Renal pelvis (tissue), 4 donors: ENCODE results near the gene CIDEA. TPM values are rescaled to one million over a fixed set of nuclear protein-coding genes. Genes with fewer than 3 reads are reported as not detected.
"Not testable (repeated sequence)": the region's sequence is repeated elsewhere in the genome, so short reads cannot be mapped to it uniquely, and the experiment has no call there.

Experiments
- DNase-seq: peaks from one replicate; pipeline ENCODE4 v3.0.0-alpha.2; 2013
- polyA plus RNA-seq, 3 donors: library from polyadenylated mRNA; unstranded; fragments of 120-200 nt; gene quantifications; one replicate each; pipeline ENCODE4 v1.2.1, GENCODE V29; 2013; ENCODE audit not compliant: insufficient read length in 3 of 3

The CIDEA gene
- polyA plus RNA-seq, 3 donors, result not detected

DNA sequence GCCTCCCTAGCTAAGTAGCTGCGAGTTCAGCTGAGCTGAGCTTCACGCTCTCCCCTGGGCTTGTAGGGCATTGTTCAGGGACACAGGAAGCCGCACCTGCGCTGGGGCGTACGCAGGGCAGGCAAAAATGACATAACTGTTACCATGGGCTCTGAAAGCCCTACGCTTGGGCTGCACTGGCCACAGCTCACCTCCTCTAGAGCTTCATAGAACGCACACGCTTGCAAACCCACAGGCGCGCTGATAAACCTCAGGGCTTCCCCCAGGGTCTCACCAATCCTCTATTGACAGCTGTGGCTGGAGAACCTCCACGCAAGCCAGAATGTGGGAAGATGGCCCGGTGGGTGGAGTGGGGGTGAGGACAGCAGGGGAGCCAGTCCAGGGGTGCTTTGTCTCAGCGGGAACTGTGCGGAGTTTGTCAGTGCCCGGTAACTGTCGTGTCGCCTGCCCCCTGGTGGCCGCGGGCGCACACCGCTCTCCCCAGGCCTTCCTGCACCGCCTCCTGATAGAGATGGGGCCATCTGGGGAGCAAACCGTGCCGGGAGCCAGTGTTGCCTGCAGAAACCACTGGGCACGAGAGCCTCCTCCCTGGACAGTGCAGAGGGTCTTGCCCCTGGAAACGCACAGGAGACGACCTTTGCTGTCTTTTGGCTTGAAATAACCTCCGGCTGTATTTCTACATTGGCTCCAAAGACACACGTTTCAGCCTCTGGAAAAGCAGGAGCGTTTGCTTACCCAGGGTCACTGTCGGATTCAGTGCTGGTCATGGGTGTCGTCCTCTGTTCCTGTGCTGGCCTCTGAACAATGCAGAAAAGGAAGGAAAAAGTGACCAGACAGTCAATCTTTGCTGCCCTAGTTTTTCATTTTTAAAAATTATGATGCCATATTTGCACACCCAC, 17.0 kb upstream of the CIDEA start:
- DNase-seq, result no peak

DNA sequence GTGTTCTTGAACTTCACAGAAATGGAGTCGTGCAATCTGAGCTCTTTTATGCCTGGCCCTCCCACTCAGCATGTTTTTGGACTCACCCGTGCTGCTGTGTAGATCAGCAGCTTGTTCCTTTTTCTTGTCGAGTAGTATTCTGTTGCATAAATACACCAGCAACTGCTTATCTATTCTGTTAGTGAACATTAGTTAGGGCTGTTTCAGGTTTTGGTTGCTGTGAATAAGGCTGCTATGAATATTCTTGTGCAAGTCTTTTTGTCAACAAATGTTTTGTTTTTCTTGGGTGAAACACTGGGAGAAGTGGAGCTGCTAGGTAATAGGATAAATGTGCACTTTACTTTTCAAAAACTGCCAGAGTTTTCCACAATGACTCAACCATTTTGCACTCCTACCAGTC, 15.3 kb upstream of the CIDEA start:
- no peak for DNase-seq

DNA sequence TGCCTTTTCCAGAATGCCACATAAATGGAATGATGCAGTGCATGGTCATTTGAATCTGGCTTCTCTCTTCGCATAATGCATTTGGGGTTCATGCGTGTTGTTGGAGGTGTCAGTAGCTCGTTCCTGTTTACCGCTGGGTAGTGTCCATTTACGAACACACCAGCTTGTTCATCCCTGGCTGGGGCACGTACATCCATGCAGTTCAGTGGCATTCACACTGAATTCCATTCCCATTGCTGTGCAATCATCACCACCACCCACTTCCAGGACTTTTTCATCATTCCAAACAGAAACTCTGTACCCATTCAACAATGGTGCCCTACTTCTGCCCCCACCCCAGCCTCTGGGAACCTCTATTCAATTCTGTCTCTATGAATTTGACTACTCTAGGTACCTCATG, 14.7 kb upstream of the CIDEA start:
- DNase-seq, result no peak

DNA sequence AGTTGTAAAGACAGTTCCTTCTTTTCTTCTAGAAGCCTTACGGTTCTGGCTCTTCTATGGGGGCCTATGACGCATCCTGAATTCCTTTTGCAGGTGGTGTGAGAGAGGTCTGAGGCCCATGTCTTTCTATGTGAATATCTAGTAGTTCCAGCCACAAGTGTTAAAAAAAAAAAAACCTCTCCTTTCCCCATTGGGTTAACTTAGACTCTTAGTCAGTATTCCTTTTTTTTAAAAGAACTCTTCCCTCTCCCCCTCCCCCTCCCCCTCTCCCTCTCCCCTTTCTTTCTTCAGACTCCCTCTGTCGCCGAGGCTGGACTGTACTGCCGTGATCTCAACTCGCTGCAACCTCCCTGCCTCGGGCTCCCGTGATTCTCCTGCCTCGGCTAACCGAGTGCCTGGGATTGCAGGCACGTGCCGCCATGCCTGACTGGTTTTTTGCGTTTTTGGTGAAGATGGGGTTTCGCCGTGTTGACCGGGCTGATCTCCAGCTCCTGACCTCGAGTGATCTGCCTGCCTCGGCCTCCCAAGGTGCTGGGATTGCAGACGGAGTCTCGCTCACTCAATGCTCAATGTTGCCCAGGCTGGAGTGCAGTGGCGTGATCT, 11.4 kb upstream of the CIDEA start:
- DNase-seq, result no peak

DNA sequence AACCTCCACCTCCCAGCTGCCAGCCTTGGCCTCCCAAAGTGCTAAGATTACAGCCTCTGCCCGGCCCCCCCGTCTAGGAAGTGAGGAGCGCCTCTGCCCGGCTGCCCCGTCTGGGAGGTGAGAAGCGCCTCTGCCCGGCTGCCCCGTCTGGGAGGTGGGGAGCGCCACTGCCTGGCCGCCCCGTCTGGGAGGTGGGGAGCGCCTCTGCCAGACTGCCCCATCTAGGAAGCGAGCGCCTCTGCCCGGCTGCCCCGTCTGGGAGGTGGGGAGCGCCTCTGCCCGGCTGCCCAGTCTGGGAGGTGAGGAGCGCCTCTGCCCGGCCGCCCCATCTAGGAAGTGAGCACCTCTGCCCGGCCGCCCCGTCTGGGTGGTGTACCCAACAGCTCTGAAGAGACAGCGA, 10.9 kb upstream of the CIDEA start:
- DNase-seq, result not testable (repeated sequence)

DNA sequence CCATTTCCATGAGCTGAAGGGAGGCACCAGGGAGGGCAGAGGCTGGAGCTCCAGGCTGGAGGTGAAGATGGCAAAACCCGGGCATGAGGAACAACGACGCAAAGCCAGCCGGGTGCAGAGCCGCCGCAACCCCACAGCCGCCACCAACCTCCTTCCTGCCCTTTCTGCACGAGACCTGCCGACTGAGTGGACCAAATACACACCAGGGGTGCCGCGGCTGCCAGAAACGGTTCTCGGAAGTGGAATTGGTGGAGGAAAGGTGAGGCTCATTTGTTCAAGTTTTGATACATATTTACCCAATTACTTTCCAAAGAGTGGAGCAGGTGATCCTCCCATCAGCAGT, 8.4 kb upstream of the CIDEA start:
- DNase-seq, result no peak

DNA sequence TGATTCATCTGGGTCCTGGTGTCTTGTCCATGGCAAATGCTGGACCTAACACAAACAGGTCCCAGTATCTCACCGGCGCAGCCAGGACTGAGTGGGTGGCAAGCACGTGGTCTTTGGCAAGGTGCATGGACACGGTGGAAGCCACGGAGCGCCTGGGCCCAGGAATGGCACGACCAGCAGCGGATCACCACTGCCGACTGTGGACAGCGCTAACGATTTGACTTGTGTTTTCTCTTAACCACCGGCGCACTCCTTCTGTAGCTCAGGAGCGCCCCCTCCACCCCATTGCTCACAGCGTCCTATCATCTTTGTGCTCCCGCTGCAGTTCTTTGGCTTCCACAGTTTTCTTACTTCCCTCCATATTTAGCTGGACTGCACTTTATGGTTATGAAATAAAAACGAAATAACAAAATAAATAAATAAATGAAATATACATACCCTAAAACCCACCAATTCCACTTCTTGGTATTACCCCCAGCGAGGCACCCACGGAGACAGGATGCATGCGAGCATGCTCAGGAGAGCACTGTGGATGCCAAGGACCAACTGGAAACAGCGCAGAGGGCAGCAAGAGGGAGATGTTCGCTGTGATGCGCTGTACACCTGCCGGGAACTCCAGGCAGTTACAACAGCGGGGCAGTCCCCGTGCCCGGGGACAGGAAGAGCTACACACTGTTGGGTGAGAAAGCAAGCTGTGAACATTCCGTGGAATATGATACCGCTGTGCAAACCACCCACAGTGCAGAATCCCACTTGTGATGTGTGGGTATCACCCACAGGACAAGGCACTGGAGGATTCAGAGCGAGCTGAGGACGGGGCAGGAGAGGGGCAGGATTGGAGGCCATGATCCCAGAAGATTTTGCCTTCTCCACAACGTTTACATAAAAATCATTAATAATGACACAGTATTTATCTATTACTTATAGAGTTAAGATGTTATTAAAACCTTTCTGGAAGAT, 7.0 kb upstream of the CIDEA start:
- no peak for DNase-seq

DNA sequence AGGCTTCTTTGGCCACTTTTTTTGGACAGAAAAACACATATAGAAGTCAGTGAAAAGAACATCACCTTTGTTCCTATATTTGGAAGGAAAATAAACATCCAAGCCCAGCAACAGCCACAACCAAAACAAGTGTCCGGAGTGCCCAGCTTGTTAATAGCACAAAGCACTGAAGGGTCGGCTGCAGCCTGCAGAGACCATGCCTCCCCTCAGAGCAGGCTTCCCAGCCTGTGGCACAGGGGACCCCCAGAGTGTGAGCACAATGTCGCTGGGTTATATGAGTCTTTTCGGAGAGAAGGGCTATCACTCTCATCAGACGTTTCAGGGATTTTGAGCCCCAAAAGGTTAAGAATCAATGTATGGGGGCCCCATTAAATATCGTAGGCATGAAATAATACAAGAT, 6.2 kb upstream of the CIDEA start:
- no peak for DNase-seq

DNA sequence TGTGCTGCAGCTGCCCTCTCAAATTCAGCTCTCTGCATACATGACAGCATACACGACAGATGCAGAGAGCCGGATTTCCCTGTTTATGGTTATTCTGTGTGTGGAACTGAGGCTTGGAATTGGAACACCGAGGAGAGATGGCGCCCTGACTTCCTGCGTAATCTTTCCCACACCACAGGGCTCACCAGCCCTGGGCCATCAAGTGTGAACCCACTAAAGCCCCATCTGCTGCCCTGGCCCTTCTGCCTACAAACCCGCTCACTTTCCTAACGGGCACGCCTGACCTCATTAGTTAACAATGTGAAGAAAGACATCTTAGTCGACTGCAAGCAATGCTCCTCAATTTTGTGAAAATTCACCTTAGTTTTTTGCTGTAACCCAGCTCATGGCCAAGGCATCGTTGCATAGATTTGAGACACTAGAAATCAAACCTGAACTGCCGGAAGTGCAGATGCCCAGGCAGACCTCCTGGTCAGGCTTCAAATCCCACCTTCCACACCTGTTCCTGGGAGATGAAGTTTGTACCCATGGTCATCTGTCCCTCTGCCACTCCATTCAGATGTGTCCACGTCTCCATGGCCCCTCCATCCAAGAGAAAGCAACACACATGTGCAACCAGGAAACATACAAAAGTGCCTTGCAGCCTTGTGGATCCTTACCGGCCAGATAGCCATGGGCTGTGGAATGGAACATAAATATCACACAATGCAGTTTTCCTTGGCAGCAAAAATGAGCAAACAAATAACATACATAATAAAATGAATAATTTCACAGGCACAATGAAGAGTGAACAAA, 5.0 kb upstream of the CIDEA start:
- no peak for DNase-seq

DNA sequence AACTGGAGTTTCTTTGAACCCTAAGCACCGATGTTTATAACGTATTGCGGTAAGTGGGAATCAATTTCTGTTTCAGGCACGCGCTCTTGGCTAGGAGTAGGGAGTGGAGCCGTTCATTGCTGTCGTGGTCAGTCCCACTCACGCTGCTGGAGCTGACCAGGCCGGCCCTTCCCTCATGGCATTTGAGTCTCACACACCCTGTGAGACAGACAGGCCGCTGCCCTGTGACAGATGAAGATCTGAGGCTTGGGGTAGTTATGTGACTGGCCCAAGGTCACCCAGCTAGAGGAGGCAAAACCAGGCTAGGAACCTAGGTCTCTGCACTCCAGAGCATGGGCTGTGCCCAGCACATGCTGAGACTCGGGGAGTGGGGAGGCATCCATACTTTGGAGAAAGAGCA, 2.9 kb upstream of the CIDEA start:
- DNase-seq, result no peak

DNA sequence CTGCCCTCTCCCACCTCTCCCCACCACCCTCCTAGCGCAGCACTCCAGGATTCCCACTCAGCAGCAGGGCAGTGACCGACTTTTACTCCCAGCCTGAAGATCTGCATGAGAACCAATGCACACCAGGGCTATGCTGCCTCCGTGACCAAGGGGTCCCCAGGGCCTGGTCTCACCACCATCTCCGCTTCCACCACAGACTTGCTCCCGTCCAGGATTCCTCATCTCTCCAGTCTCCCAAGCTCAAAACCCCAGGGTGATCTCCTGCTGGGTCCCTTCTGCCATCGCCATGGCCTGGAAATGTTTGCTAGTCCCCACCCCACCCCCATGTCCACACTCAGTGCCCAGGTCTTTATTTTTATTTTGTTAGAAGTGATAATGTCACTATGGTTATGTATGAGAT, 2.1 kb upstream of the CIDEA start:
- no peak for DNase-seq

DNA sequence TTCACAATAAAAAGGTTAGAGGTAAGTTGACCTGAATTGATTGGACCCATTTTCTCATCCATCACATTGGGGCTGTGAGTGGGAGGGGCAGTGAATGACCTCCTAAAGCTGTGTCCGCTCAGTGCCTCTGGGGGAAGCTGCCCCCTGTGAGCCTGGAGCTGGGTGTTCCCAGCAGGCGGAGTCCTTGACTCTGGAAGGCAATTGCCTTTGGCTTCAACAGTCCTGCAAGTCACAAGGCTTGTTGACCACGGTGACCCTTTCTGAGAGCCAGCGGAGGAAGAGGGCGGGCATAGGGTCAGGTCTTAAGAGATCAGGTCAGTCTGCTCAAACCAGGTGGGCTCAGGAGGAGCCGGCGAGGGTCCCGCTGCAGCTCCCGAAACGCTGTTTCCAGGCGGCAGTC, 1.1 kb upstream of the CIDEA start:
- DNase-seq, result no peak

DNA sequence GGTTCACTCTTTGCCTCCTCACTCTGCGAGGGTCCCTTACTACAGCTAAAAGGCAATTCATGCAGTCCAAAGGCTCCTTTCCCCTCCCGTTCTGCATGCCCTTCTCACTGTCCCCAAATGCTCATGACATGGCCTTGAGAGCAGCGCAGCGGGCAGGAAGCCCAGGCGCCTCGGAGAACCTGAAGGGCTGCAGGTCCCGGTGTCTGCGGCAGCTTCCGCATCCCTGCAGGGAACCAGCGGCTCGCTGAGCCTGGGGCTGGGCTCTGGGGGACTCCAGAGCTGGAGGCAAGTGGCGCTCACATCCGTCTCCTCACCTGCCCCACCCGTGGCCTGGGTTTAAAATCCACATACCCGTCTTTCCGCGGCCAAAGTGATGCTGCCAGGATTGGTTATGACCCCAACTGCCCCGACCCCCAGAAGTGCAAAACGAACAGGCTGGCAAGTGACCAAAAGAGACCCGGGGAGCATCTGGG, 462 bp upstream of the CIDEA start:
- no peak for DNase-seq

DNA sequence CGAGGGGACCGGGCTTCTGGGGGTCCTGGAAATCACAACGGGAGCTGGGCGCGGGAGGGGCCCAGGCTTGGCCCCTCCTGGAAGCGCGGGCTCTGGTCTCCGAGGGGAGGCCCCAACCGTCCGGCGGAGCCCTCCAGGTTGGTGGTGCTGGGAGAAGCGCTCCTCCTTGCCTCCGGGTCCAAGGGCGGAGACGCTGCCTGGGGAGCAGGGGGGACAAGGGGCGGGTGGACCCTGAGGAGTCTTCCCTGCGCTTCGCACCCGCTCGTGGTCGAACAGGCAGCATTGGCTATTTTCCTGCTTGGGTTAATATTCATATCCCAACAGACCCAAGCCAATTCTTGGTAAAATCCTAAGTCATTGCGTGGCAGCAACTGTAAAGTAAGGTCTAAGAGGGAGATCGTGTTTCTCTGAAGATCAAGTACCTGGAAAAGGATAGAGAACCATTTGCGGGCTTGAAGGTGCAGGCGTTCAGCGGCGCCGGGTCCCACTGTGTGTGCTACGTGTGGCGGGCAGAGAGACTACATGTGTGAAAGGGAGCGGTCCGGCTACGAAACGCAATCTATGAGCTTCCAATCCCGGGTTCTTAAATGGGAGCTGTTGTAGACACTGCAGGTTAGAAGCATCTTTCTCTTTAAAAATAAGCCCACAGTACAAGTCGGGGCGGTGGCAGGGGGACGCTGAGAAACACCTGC, 805 bp downstream of the CIDEA start:
- DNase-seq, result no peak

DNA sequence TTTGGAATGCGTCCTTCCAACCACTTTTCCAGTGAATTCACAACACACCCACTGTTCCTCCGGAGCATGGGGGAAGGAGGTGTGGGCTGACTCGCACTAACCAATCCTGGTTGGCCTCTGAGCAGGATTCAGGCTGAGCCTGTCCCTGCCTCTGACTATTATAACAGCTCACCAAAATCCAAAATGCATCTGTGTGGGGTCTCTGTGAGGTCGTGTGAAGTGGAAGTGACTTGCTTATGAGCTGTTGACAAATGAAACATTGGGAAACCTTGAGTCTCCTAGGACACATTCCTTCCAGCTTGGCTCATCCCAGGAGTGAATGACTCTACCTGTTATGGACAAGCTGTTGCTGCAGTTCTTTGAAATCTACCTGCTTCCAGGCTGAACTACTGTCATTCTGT, 1.5 kb downstream of the CIDEA start:
- no peak for DNase-seq

DNA sequence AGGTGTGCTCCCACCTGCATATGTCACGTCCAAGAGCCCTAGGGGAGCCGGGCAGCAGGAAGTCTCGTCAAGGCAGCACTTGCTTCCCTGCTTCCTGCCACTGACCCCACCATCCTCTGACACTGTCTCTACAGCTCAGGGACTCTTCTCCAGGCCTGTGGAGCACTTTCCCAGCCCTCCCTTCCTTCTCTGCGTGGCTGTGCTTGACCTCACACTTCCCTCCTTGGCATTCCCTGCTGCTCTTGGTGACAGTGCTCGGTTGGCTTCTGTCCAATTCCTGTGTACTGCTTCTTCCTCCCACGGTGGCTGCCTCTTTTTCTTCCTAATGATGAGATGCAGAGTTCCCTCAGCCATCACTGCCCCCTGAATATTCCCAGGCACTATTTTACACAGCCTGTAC, 2.8 kb downstream of the CIDEA start:
- no peak for DNase-seq

DNA sequence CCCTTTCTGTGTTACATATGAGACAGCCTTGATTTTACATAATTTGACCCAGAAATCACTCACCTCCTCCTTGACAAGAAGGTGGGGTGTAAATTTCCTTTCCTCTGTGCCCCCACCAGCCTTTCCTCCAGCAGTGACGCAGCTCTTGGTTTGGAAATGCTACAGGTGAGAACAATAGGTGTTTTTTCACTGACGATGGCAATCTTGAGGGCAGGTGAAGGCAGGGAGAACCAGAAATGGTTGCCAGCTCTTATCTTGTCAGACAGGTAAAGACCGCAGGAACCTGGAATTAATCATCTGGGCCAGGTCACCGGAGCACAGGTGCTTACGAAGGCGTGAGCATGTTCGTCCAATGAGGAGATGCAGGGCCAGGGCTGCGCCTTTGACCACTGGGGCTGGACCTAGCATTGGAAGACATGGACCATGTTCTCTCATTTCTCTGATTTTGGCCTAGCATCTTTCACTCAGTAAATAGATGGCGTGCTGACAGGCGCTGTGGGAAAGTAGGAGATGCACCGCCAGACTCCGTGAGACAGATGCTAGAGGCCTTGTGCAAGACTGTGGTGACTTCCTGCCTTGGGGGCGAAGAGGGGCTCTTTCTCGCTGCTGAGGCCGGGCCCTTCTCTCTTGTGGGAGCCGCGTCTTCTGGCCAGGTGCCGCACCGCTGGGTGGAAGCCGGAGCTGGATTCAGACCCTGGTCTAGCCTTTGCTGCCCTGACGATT, 4.0 kb downstream of the CIDEA start:
- no peak for DNase-seq

DNA sequence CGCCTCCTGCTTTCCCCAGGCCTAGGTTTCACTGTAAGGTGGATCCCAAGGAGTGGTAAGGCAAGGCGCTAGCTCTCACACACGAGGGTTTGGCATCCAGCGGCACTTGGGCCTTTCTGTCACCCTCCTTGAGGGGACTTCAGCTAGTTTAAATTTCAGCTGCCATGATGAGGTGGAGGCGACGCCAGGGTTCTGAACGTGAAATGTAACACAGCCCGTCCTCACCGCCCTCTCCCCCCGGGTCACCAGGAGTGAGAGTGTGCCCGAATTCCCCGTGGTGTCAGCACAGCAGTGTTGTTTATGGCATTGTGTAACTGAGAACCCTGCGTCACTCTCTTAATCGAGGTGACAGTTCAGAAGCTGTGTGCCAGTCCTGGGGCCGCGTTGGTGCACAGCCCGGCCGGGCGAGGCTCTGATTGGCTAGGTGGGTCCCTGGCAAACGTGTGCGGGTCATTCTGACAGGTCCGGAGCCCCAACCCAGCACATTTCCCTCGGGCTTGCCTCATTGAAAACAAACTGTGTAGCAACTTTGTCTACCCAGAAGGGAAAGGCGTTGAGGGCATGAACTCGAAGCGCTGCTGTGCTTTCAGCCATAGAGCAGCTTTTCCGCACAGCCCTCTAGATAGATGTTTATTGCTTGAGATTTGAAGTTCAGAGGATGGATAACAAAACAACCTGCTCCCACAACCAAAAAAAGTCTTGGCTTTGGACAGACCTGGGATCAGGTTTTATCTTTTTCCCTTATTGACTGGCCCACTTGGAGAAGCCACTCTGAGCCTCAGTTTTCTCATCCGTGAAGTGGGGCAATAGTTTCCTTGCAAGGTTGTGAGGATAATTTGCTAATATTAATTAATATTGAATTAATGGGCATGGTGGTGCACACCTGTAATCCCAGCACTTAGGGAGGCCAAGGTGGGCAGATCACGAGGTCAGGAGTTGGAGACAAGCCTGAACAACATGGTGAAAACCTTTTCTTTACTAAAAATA, 4.9 kb downstream of the CIDEA start:
- peak; percentile 70 for DNase-seq

DNA sequence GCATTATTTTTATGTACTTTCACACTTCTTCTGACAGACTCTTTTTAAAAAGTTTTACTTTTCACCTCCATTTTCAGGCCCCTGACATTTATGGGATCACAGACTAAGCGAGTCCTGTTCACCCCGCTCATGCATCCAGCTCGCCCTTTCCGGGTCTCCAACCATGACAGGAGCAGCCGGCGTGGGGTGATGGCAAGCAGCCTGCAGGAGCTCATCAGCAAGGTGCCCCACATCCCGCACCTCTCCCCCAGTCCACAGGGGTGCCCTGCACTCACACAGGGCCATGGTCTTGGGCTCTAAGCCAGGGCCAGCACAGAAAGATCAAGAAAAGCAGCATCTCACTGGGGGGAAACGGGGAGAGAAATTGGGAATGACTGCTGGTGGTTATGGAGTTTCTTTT, 8.6 kb downstream of the CIDEA start:
- no peak for DNase-seq
